HCT116 (cell line): ENCODE results near the gene TMPRSS13.

ENCODE experiments used
- CTCF ChIP-seq, 3 experiments: fragments of 200-600 bp in 1 of 3; sonication (generic) in 1 of 3; IDR thresholded peaks in 2 of 3; conservative IDR thresholded peaks in 1 of 3; 2 replicates each; pipeline ENCODE4 v1.5.1; 2012 to 2017; ENCODE audit warnings: low read depth in 2 of 3, low read length in 2 of 3, antibody characterized with exemption in 1 of 3, borderline replicate concordance in 1 of 3, control low read depth in 1 of 3, mild to moderate bottlenecking in 1 of 3, mixed read lengths in 1 of 3, mixed run types in 1 of 3, moderate library complexity in 1 of 3; ENCODE audit not compliant: insufficient read depth in 1 of 3
- FOSL1 ChIP-seq: IDR thresholded peaks from 2 replicates; pipeline ENCODE4 v1.6.1; 2012; ENCODE audit warnings: low read depth
- POLR2A ChIP-seq: IDR thresholded peaks from 2 replicates; pipeline ENCODE4 v1.7.0; 2011; ENCODE audit warnings: borderline replicate concordance; ENCODE audit not compliant: insufficient read depth, insufficient read length; ENCODE audit errors: extremely low read depth
- POLR2AphosphoS5 ChIP-seq: IDR thresholded peaks from 2 replicates; pipeline ENCODE4 v1.6.1; 2011; ENCODE audit warnings: mild to moderate bottlenecking, low read depth, low read length, moderate library complexity
- REST ChIP-seq: IDR thresholded peaks from 2 replicates; pipeline ENCODE4 v1.6.1; 2012; ENCODE audit warnings: low read depth
- SRF ChIP-seq: IDR thresholded peaks from 2 replicates; pipeline ENCODE4 v1.6.1; 2012; ENCODE audit warnings: low read depth

GRCh38 chr11:117898059-117898458 is 31.1 kb downstream of the TMPRSS13 start:
- TF ChIP-seq CTCF (IDR thresholded peaks at IDR 0.05 in 2 of 3, conservative IDR thresholded peaks at IDR 0.05 in 1 of 3; ENCODE audit: borderline replicate concordance in 1 of 3, insufficient read depth in 1 of 3, low read depth in 2 of 3, low read length in 2 of 3), result no peak
- TF ChIP-seq REST, result no peak
- no peak for TF ChIP-seq SRF
- TF ChIP-seq POLR2A, result no peak
- TF ChIP-seq POLR2AphosphoS5, result no peak
- TF ChIP-seq FOSL1, result no peak
